WTC11 (cell line): ENCODE results near the gene FTSJ3.
"Not testable (repeated sequence)": the region's sequence is repeated elsewhere in the genome, so short reads cannot be mapped to it uniquely, and the experiment has no call there.

Source experiments
- ATF2 ChIP-seq: sonication (generic); formaldehyde crosslinking; IDR thresholded peaks from 2 replicates; pipeline ENCODE4 v1.8.1; 2022; ENCODE audit warnings: low read depth, missing genetic modification reagents, borderline replicate concordance
- TF ChIP-seq, protein P1 (sequence below): fragments of 200-600 bp; IDR thresholded peaks from 2 replicates; pipeline ENCODE4 v1.8.0; 2022; ENCODE audit warnings: antibody characterized with exemption

- TF ChIP-seq, protein P1, sequence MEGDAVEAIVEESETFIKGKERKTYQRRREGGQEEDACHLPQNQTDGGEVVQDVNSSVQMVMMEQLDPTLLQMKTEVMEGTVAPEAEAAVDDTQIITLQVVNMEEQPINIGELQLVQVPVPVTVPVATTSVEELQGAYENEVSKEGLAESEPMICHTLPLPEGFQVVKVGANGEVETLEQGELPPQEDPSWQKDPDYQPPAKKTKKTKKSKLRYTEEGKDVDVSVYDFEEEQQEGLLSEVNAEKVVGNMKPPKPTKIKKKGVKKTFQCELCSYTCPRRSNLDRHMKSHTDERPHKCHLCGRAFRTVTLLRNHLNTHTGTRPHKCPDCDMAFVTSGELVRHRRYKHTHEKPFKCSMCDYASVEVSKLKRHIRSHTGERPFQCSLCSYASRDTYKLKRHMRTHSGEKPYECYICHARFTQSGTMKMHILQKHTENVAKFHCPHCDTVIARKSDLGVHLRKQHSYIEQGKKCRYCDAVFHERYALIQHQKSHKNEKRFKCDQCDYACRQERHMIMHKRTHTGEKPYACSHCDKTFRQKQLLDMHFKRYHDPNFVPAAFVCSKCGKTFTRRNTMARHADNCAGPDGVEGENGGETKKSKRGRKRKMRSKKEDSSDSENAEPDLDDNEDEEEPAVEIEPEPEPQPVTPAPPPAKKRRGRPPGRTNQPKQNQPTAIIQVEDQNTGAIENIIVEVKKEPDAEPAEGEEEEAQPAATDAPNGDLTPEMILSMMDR: not testable (repeated sequence)
- not testable (repeated sequence) for TF ChIP-seq ATF2 (CRISPR knock-in tag)
Observed at GRCh38 chr17:63874693-63875092, 47.2 kb upstream of the FTSJ3 start.
